HEK293 (cell line): ENCODE results near the gene DUSP10.

ENCODE experiments used
- CTCF ChIA-PET: fragments of 350-600 bp; formaldehyde crosslinking; extraction: SDS; loops from one replicate; lab custom pipeline; 2021; ENCODE audit warnings: antibody characterized with exemption; lab: Yijun Ruan, JAX
- POLR2A ChIA-PET: fragments of 300-600 bp; formaldehyde crosslinking; extraction: SDS; loops from one replicate; lab custom pipeline; 2020; ENCODE audit warnings: antibody characterized with exemption, inconsistent platforms; lab: Yijun Ruan, JAX
- H3K27ac ChIP-seq: fragments of 200-500 bp; sonication (Bioruptor generic); 2 replicates; pipeline ENCODE4 v1.5.1; 2014; ENCODE audit warnings: low read depth, low read length, control low read depth, inconsistent platforms; ENCODE audit errors: extremely low read depth
- H3K36me3 ChIP-seq, 2 experiments: fragments of 200-500 bp in 1 of 2; sonication (Bioruptor generic) in 1 of 2; 1 replicate in 1 of 2; 2 replicates in 1 of 2; pipeline ENCODE4 v1.5.1; 2014 to 2017; ENCODE audit warnings: inconsistent platforms in 2 of 2, low read length in 2 of 2; ENCODE audit not compliant: control insufficient read depth in 2 of 2, insufficient read depth in 1 of 2
- H3K4me1 ChIP-seq: fragments of 200-500 bp; sonication (Bioruptor generic); 2 replicates; pipeline ENCODE4 v1.5.1; 2014; ENCODE audit warnings: mild to moderate bottlenecking, low read length, inconsistent platforms; ENCODE audit not compliant: control insufficient read depth, insufficient read depth
- H3K4me3 ChIP-seq: 2 replicates; pipeline ENCODE4 v1.5.1; 2011; ENCODE audit warnings: low read depth, mild to moderate bottlenecking, control low read depth, low read length, moderate library complexity
- H3K9me3 ChIP-seq: fragments of 200-500 bp; sonication (Bioruptor generic); 2 replicates; pipeline ENCODE4 v1.5.1; 2014; ENCODE audit warnings: low read depth, low read length, inconsistent platforms; ENCODE audit not compliant: control insufficient read depth, insufficient read depth
- BCL11A ChIP-seq: fragments of 450-650 bp; formaldehyde crosslinking; IDR thresholded peaks from 2 replicates; pipeline ENCODE4 v1.5.1; 2016; ENCODE audit warnings: low read depth, missing biosample characterization, missing genetic modification characterization
- HOXA7 ChIP-seq: sonication (generic); formaldehyde crosslinking; IDR thresholded peaks from 2 replicates; pipeline ENCODE4 v1.8.1; 2022; ENCODE audit warnings: missing genetic modification reagents, borderline replicate concordance
- KLF7 ChIP-seq: fragments of 450-650 bp; formaldehyde crosslinking; IDR thresholded peaks from 2 replicates; pipeline ENCODE4 v1.5.1; 2016; ENCODE audit warnings: missing biosample characterization, missing genetic modification characterization, borderline replicate concordance
- KLF8 ChIP-seq: fragments of 450-650 bp; formaldehyde crosslinking; IDR thresholded peaks from 2 replicates; pipeline ENCODE4 v1.5.1; 2016; ENCODE audit warnings: missing biosample characterization, missing genetic modification characterization
- MYNN ChIP-seq: fragments of 450-650 bp; formaldehyde crosslinking; IDR thresholded peaks from 2 replicates; pipeline ENCODE4 v1.5.1; 2016; ENCODE audit warnings: missing biosample characterization, missing genetic modification characterization, borderline replicate concordance
- OSR2 ChIP-seq: fragments of 450-650 bp; formaldehyde crosslinking; IDR thresholded peaks from 2 replicates; pipeline ENCODE4 v1.5.1; 2016; ENCODE audit warnings: missing biosample characterization, missing genetic modification characterization
- PRDM6 ChIP-seq: fragments of 450-650 bp; formaldehyde crosslinking; IDR thresholded peaks from 2 replicates; pipeline ENCODE4 v1.5.1; 2017; ENCODE audit warnings: missing biosample characterization, missing genetic modification characterization
- ZBTB17 ChIP-seq: fragments of 450-650 bp; formaldehyde crosslinking; IDR thresholded peaks from 2 replicates; pipeline ENCODE4 v1.5.1; 2016; ENCODE audit warnings: missing biosample characterization, missing genetic modification characterization
- ZIC2 ChIP-seq: fragments of 450-650 bp; formaldehyde crosslinking; IDR thresholded peaks from 2 replicates; pipeline ENCODE4 v1.5.1; 2016; ENCODE audit warnings: missing biosample characterization, missing genetic modification characterization
- ZNF121 ChIP-seq: fragments of 450-650 bp; formaldehyde crosslinking; IDR thresholded peaks from 2 replicates; pipeline ENCODE4 v1.5.1; 2016; ENCODE audit warnings: missing biosample characterization, missing genetic modification characterization
- ZNF280D ChIP-seq: fragments of 450-650 bp; formaldehyde crosslinking; IDR thresholded peaks from 2 replicates; pipeline ENCODE4 v1.5.1; 2016; ENCODE audit warnings: missing biosample characterization, missing genetic modification characterization
- ZNF354C ChIP-seq: fragments of 450-650 bp; formaldehyde crosslinking; IDR thresholded peaks from 2 replicates; pipeline ENCODE4 v1.5.1; 2016; ENCODE audit warnings: missing biosample characterization, missing genetic modification characterization, low read depth, borderline replicate concordance
- ZNF362 ChIP-seq: fragments of 450-650 bp; formaldehyde crosslinking; IDR thresholded peaks from 2 replicates; pipeline ENCODE4 v1.5.1; 2016; ENCODE audit warnings: missing biosample characterization, missing genetic modification characterization
- ZNF416 ChIP-seq: fragments of 450-650 bp; formaldehyde crosslinking; IDR thresholded peaks from 2 replicates; pipeline ENCODE4 v1.5.1; 2016; ENCODE audit warnings: missing biosample characterization, missing genetic modification characterization
- ZNF548 ChIP-seq: fragments of 450-650 bp; formaldehyde crosslinking; IDR thresholded peaks from 2 replicates; pipeline ENCODE4 v1.5.1; 2016; ENCODE audit warnings: missing biosample characterization, missing genetic modification characterization
- ZNF624 ChIP-seq: fragments of 450-650 bp; formaldehyde crosslinking; IDR thresholded peaks from 2 replicates; pipeline ENCODE4 v1.5.1; 2017; ENCODE audit warnings: missing biosample characterization, missing genetic modification characterization
- ZNF629 ChIP-seq: fragments of 450-650 bp; formaldehyde crosslinking; IDR thresholded peaks from 2 replicates; pipeline ENCODE4 v1.5.1; 2017; ENCODE audit warnings: missing biosample characterization, missing genetic modification characterization
- ZNF677 ChIP-seq: fragments of 450-650 bp; IDR thresholded peaks from 2 replicates; pipeline ENCODE4 v1.5.0; 2018; ENCODE audit warnings: missing biosample characterization, mild to moderate bottlenecking, missing genetic modification characterization, moderate library complexity
- ZNF704 ChIP-seq: fragments of 450-650 bp; formaldehyde crosslinking; IDR thresholded peaks from 2 replicates; pipeline ENCODE4 v1.5.1; 2016; ENCODE audit warnings: missing biosample characterization, missing genetic modification characterization
- ZNF768 ChIP-seq: fragments of 450-650 bp; formaldehyde crosslinking; IDR thresholded peaks from 2 replicates; pipeline ENCODE4 v1.5.1; 2018; ENCODE audit warnings: missing biosample characterization, mild to moderate bottlenecking, missing genetic modification characterization
- ZNF777 ChIP-seq: fragments of 450-650 bp; formaldehyde crosslinking; IDR thresholded peaks from 2 replicates; pipeline ENCODE4 v1.5.1; 2017; ENCODE audit warnings: missing biosample characterization, missing genetic modification characterization, borderline replicate concordance
- TF ChIP-seq, protein P1 (sequence below): fragments of 450-650 bp; formaldehyde crosslinking; IDR thresholded peaks from 2 replicates; pipeline ENCODE4 v1.5.1; 2016; ENCODE audit warnings: missing biosample characterization, missing genetic modification characterization

Gene DUSP10

DNA sequence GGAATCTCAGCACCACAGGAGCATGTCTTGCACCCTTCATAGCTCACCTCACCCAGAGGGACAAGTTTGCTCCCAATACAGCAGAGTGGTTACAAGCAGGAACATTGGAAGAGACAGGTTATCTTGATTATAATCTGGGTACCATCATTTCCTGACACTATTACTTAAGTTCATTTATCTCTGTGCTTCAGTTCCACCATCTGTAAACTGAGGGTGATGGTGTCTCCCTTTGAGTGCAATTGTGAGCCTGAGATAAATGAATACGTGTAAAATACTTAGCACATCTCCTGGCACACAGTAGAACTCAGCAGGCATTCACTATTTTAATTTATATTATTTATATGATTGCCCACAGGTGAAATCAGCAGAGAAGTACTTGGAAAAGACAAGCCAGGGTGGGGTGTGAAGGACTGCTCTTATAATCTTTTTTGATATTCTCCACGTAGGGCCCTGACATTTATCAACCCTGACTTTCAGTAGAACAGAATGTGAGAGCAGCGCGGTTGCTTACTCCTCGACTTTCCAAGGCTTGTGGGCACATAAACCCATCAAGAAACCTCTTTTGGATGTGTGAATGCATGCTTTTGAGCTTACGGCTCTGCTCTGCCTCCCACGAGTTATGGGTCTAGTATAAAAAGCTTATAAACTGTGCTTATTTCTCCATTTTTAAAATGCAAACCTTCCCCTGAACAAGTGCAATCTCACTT is 34.9 kb downstream of the DUSP10 start (continued):
- TF ChIP-seq, protein P1, sequence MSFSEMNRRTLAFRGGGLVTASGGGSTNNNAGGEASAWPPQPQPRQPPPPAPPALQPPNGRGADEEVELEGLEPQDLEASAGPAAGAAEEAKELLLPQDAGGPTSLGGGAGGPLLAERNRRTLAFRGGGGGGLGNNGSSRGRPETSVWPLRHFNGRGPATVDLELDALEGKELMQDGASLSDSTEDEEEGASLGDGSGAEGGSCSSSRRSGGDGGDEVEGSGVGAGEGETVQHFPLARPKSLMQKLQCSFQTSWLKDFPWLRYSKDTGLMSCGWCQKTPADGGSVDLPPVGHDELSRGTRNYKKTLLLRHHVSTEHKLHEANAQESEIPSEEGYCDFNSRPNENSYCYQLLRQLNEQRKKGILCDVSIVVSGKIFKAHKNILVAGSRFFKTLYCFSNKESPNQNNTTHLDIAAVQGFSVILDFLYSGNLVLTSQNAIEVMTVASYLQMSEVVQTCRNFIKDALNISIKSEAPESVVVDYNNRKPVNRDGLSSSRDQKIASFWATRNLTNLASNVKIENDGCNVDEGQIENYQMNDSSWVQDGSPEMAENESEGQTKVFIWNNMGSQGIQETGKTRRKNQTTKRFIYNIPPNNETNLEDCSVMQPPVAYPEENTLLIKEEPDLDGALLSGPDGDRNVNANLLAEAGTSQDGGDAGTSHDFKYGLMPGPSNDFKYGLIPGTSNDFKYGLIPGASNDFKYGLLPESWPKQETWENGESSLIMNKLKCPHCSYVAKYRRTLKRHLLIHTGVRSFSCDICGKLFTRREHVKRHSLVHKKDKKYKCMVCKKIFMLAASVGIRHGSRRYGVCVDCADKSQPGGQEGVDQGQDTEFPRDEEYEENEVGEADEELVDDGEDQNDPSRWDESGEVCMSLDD (tag by site-specific recombination) = no peak
- TF ChIP-seq KLF8 (tag by site-specific recombination) = no peak
- TF ChIP-seq ZNF768 (tag by site-specific recombination) = no peak
- TF ChIP-seq BCL11A (tag by site-specific recombination) = no peak
- TF ChIP-seq ZNF354C (tag by site-specific recombination) = no peak
- no peak for TF ChIP-seq ZIC2 (tag by site-specific recombination)
- no peak for TF ChIP-seq ZNF121 (tag by site-specific recombination)
- TF ChIP-seq ZNF777 (tag by site-specific recombination) = no peak
- TF ChIP-seq ZNF629 (tag by site-specific recombination) = no peak
- TF ChIP-seq KLF7 = no peak
- TF ChIP-seq ZNF362 (tag by site-specific recombination) = no peak
- TF ChIP-seq PRDM6 (tag by site-specific recombination) = no peak
- no peak for TF ChIP-seq ZNF677 (tag by site-specific recombination)

- no peak overlapping the region for H3K4me3 ChIP-seq
- peaks cover 2% of the 10 kb centered on the region; the same call in 1 of the 2 replicates for H3K4me1 ChIP-seq
- no peaks in the 10 kb centered on the region for H3K9me3 ChIP-seq
- TF ChIP-seq MYNN (no peak), ZNF362 (tag by site-specific recombination) (no peak)
- peaks cover 0 to 30% of the 10 kb centered on the region in 2 experiments; a peak in 1 of 3 replicates for H3K36me3 ChIP-seq
- POLR2A ChIA-PET = no interaction called here
- H3K27ac ChIP-seq = no peak overlapping the region
- CTCF ChIA-PET = no interaction called here
These were observed 35.7 kb downstream of the DUSP10 start for GRCh38 chr1:221706191-221706590.

GRCh38 chr1:221704306-221704705 is 37.6 kb downstream of the DUSP10 start:
- POLR2A ChIA-PET = interaction anchor here (0.7 to 1.7 kb wide), 2 partner anchors 10 to 38 kb away, joined by 3 to 5 read pairs; partner anchors contain the start of gene DUSP10
- peaks cover 2% of the 10 kb centered on the region; the same call in 1 of the 2 replicates for H3K4me1 ChIP-seq
- H3K36me3 ChIP-seq = peaks cover 0 to 30% of the 10 kb centered on the region in 2 experiments; a peak in 1 of 3 replicates
- no peak overlapping the region for H3K27ac ChIP-seq
- H3K4me3 ChIP-seq = no peak overlapping the region
- no peaks in the 10 kb centered on the region for H3K9me3 ChIP-seq
- CTCF ChIA-PET = interaction anchor here (0.7 kb wide), 1 partner anchor 537 kb away, joined by 3 read pairs; no protein-coding TSS in a partner anchor
- TF ChIP-seq ZNF548 (tag by site-specific recombination) (no peak), ZNF704 (tag by site-specific recombination) (no peak), ZNF416 (no peak), OSR2 (tag by site-specific recombination) (no peak), HOXA7 (CRISPR knock-in tag) (no peak), ZNF280D (tag by site-specific recombination) (no peak), ZNF624 (tag by site-specific recombination) (no peak), ZBTB17 (no peak)
